HG02642 (cell line): Measurements from ENCODE around the gene IDUA.

ENCODE experiments used
- ATAC-seq: cut with Tn5 transposase; IDR thresholded peaks from one replicate; pipeline ENCODE4 v1.9.1; 2021; ENCODE audit warnings: mild to moderate bottlenecking; ENCODE audit not compliant: unreplicated experiment, poor library complexity

The IDUA gene

GRCh38 chr4:955931-956381 lies 30.9 kb upstream of the IDUA start:
- ATAC-seq: no peak

DNA sequence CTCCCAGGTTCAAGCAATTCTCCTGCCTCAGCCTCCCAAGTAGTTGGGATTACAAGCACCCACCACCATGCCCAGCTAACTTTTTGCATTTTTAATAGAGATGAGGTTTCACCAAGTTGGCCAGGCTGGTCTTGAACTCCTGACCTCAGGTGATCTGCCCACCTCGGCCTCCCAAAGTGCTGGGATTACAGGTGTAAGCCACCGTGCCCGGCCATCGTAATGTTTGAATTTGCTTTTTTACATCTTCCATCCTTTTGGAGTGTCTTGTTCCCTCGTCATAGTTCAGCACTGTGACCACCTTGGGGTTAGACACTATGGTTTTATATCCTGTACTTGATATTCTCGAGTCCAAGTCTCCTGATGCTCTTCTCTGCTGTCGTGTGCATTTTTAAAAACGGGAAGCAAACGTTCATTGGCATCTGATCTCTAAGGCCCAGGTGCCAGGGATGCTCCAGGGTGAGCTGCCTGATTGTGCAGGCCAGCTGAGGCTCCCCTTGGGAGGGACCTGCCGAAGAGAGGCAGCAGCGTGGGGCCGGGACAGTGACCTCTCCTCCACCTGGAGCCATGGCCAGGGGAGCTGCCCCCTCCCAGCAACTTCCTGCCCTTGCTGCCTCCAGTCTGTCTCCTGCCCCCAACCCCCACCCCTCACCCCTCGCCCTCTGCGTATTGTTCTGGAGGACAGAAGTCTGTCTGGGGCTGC lies 30.2 kb upstream of the IDUA start:
- no peak for ATAC-seq

GRCh38 chr4:957231-957580 lies 29.6 kb upstream of the IDUA start:
- ATAC-seq: no peak

- no peak for ATAC-seq
Observed at GRCh38 chr4:957581-958313, 29.1 kb upstream of the IDUA start.

DNA sequence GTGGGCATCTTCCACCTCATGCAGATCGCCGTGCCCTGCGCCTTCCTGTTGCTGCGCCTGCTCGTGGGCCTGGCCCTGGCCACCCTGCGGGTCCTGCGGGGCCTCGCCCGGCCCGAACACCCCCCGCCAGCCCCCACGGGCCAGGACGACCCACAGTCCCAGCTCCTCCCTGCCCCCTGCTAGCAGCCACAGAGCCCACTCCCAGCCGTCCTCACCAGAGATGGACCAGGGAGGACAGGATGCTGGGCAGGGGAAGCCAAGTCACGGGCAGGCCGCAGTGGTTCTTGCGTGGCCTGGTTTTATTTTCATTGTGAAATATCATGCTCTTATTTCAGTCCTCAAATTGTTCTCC lies 28.6 kb upstream of the IDUA start:
- ATAC-seq: no peak

- no peak for ATAC-seq
Observed at GRCh38 chr4:958696-959337, 28.0 kb upstream of the IDUA start.

DNA sequence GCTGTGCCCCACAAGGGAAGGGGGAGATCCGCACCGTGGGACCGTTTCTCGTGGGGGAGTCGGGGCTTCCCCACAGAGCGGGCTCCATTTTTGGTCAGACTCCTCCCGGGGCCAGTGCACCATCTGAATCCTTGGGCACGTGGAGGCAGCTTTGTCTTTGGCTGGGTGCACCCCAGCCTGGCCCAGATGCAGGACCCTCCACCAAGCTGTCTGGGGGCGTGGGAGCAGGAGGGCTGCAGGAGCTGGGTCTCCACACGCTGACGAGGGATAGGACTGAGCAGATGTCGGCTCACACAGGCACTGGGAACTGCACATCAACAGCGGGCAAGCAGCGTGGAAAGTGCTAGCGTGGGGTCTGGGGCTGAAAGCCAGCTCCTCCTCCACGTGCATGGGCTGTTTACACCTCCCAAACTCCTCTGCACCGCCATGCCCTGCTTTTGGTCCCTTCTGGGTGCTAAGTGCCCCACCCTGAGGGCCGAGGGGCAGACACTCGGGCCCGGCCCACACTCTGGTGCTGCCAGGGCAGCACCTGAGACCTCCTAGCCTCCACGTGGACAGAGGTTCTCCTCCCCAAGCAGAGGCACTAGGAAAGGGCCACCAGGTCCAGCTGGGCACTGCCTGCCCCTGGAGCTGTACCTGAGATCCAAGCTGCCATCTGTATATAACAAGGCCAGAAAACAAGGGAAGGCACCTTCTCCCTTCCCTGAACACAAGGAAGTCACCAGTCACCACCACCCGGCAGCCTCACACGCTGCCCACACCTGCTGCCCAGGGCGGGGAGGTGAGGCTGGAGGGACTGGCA lies 27.3 kb upstream of the IDUA start:
- no peak for ATAC-seq

DNA sequence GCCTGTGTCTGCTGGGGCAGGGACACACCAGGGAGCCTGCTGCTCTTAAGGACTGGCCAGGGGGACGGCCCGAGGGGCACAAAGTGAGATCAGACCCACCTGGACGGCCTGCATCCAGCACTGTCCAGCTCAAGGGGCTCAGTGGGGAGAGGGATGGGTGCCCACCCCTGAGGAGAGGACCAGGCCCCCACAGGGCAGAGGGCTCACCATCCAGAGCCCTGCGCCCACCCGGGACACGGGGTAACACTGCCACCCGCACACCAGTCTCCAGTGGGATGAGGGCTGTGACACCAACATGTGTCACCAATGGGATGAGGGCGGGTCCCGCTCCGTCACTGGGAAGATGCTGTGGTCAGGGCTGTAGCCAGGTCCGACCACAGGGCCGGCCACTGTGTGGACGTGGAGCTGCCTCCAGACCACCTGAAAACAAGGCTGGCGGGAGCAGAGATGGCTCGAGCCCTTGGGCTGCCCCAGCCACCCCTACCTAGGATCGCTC lies 26.7 kb upstream of the IDUA start:
- no peak for ATAC-seq

DNA sequence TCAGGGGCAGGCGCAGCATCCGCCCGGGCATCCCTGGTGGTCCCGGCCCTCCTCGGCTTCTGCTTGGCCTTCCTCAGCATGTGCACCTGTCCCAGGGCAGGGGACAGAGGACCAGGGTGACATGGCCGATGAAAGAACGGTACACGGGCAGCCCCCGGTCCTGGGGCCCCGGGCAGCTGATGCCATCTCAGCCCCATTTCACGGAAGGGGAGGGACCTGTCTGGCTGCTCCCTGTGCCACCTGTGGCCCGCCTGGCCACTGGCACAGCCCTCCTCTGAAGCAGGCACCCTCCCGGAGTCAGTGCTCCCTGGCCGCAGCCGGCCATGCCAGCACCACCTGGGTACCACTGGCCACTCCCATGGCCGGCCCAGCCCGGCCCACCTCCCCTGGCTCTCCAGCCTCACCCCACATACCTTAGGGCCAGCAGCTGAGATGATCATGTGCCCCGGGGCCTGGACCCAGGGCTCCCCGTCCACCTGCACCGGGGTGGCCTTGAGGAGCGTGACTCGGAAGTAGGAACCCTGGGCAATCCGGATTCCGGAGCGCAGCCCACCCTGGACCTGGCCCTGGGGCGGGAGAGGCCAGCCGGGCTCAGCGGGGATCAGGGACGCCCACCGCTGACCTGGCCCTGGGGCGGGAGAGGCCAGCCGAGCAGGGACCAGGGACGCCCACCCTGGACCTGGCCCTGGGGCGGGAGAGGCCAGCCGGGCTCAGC lies 26.1 kb upstream of the IDUA start:
- ATAC-seq: no peak

DNA sequence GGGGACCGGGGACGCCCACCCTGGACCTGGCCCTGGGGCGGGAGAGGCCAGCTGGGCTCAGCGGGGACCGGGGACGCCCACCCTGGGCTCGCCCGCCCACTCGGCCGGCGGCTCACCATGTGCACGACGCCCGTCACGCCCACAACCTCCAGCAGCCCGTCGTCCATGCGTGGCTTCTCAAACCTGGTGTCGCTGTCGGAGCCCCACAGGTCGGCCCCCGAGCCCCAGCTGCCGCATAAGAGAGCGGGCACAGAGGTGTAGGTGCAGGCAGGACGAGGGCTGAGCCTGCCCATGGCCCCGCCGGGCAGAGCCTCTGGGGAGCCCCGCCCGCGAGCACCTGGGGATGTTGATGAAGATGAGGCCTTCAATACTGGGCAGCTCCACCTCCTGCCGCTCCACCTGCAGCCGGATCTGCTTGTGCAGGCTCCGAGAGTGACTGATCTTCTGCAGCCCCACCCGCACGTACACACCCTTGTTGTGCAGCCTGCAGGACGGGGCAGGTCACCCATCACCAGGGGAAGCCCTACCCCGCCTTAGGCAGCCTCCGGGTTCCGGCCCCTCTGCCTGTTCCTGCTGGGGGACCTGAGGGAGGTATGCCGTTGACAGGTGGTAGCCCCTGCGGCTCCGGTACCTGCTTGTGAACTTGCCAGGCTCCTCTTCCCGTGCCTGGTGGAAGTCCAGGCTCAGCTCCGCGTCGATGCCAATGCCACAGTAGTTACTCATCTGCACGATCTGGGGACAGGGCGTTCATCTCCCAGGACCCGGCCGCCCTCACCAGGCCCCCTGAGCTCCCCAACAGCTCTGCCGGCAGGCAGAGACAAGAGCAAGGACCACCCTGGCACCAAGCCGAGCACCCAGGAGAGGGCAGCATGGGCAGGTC lies 25.3 kb upstream of the IDUA start:
- no peak for ATAC-seq

DNA sequence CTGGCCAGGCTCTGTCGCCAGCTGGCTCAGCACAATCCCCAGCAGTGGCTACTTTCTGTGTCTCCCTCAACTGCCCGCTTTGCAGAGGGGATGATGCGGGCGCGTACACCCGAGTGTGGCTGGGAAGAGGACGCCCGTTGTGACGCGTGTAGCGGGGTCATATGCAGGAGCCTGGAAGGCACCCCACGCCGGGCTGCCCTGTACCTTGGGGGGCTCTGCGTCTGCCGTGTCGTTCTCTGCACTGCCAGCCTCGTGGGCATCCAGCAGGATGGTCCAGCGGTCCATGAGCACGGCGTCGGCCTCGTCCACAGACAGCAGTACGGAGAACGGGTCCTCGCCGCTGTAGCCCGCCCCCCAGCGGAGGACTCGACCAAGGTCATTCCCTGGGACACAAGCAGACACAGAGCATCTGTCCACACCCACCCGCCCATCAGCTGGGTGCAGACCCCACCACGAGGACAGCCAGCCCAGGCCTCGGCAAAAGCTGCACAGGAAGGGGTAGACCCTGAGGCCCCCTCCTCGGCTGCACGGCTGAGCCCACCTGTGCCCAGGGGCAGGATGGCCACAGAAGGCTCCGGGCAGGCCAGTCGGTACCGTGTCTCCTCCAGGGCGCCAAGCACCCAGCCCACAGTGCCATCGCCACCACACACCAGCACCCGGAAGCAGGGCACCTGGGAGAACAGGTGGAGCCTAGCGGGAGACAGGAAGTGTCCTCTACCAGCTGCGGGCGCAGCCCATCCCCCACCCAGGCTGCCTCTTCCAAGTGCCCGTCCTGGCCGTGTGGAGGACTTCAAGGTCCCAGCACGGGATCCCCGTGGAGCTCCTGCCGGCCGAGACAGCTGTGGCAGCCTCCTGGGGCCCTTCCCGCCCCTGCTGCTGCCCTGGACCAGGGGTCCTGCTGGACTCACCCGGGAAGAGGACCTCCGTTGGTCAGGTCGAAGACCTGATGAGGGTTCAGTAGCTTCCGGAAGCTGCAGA lies 24.3 kb upstream of the IDUA start:
- no peak for ATAC-seq

DNA sequence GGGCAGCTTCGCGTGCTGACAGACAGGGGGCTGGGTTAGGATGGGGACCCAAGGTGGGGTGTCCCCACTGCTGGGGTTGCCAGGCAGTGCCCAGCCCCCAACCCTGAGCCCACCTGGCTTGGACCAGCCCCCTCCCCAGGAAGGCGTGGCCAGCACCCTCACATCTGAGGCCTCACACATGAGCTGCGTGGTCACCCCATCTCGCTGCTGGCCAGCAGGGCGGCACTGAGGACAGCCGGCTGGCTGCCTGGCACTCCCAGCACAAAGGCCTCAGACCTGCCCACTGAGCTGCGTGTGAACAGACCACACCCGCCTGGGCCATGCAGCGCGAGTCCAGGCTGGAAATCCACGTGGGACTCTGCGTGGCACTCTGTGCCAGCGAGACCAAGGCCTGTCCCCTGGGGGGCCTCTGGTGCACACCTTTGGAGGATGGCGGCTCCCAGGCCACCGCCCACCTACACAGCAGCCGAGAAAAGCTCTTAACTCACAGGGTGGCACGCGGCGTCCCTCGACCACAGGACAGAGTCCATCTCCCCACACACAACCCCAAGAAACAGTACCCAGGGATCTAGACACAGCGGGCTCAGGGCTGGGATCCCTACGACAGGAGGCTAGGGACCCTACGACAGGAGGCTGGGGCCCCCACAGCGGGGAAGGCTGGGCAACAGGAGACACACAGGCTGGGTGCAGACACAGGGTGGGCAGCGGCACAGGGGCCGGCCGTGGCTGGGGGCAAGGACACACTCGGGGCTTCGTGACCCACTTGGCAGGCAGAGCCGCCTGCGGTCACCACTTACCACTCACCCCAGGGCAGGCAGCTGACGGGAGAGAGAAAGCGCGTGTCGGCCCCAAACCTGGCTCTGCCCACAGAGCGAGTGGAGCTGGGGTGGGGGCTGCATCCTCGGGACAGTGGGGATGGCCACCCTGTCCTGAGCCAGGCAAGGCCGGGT lies 23.3 kb upstream of the IDUA start:
- ATAC-seq: no peak

- no peak for ATAC-seq
Observed at GRCh38 chr4:964346-965025, 22.4 kb upstream of the IDUA start.

DNA sequence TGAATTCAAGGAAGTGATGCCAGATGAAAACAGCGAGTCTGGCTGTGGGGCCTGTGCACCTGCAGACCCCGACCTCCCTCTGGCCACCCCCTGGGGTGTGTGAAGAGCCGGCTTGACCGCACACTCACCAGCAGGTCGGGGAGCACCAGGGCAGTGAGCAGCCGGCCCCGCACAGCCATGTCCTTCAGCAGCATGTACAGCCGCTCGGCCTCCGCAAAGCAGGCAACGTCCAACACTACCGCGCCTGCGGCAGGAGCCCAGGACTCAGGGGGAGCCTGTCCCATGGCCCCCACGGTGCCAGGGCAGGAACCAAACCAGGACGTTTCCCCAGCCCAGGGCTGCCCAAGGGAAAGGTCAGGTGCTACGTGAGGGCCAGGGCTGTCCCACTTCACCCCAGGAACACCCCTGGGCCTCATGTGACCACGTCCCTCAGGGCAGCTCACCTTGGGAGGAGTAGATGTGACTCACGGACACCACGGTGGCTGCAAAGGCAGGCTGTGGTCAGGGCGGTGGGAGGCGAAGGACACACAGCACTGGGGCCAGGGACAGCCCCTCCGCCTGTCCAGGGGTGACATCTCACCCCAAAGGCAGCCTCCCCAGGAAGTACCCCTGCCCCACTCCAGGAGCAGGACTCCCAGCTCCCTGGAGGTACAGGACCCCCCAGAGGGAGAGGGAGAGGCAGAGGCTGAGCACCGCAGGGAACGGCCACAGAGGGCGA lies 21.6 kb upstream of the IDUA start:
- no peak for ATAC-seq

- no peak for ATAC-seq
Observed at GRCh38 chr4:965766-966134, 21.1 kb upstream of the IDUA start.
